Ishikawa (cell line): ENCODE data around the gene RIMS1.

Source experiments
- CEBPB ChIP-seq: IDR thresholded peaks from 2 replicates; pipeline ENCODE4 v1.6.1; 2012
- CREB1 ChIP-seq: IDR thresholded peaks from 2 replicates; pipeline ENCODE4 v1.6.1; 2012; ENCODE audit warnings: low read depth
- EGR1 ChIP-seq: IDR thresholded peaks from 2 replicates; pipeline ENCODE4 v1.6.1; 2012
- EP300 ChIP-seq: IDR thresholded peaks from 2 replicates; pipeline ENCODE4 v1.6.1; 2012; ENCODE audit warnings: borderline replicate concordance
- FOXM1 ChIP-seq: IDR thresholded peaks from 2 replicates; pipeline ENCODE4 v1.6.1; 2012; ENCODE audit warnings: low read depth, borderline replicate concordance
- NFIC ChIP-seq: IDR thresholded peaks from 2 replicates; pipeline ENCODE4 v1.6.1; 2012
- RAD21 ChIP-seq: IDR thresholded peaks from 2 replicates; pipeline ENCODE4 v1.6.1; 2012; ENCODE audit warnings: low read depth
- REST ChIP-seq: IDR thresholded peaks from 2 replicates; pipeline ENCODE4 v1.6.1; 2012; ENCODE audit warnings: low read depth, mild to moderate bottlenecking
- TAF1 ChIP-seq: IDR thresholded peaks from 2 replicates; pipeline ENCODE4 v1.6.1; 2012; ENCODE audit warnings: low read depth, mild to moderate bottlenecking
- TCF12 ChIP-seq: IDR thresholded peaks from 2 replicates; pipeline ENCODE4 v1.6.1; 2012; ENCODE audit warnings: low read depth
- TEAD4 ChIP-seq: IDR thresholded peaks from 2 replicates; pipeline ENCODE4 v1.6.1; 2012
- USF1 ChIP-seq: IDR thresholded peaks from 2 replicates; pipeline ENCODE4 v1.6.1; 2012
- YY1 ChIP-seq: IDR thresholded peaks from 2 replicates; pipeline ENCODE4 v1.6.1; 2012; ENCODE audit warnings: low read depth
- ZBTB7A ChIP-seq: IDR thresholded peaks from 2 replicates; pipeline ENCODE4 v1.6.1; 2012; ENCODE audit warnings: low read depth
- TF ChIP-seq, protein P1 (sequence below): IDR thresholded peaks from 2 replicates; pipeline ENCODE4 v1.6.1; 2012

Gene RIMS1

GRCh38 chr6:71886184-71887005, at the start of gene RIMS1:
TSS of gene RIMS1 (plus strand) at chr6:71886550. CDS start at chr6:71887024, 474 bp downstream.
- no peak for TF ChIP-seq ZBTB7A

- no peak for TF ChIP-seq EGR1
- no peak for TF ChIP-seq REST
- TF ChIP-seq ZBTB7A: no peak
- no peak for TF ChIP-seq CEBPB
- TF ChIP-seq TAF1: no peak
- TF ChIP-seq CREB1: no peak
- TF ChIP-seq USF1: no peak
- no peak for TF ChIP-seq NFIC
- TF ChIP-seq, protein P1, sequence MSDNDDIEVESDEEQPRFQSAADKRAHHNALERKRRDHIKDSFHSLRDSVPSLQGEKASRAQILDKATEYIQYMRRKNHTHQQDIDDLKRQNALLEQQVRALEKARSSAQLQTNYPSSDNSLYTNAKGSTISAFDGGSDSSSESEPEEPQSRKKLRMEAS: no peak
- no peak for TF ChIP-seq FOXM1
- TF ChIP-seq EP300: no peak
- TF ChIP-seq TCF12: no peak
Observed at GRCh38 chr6:71851214-71851613, 35.1 kb upstream of the RIMS1 start.

- TF ChIP-seq EGR1: no peak
- no peak for TF ChIP-seq TAF1
Observed at GRCh38 chr6:71852948-71853347, 33.4 kb upstream of the RIMS1 start.

DNA sequence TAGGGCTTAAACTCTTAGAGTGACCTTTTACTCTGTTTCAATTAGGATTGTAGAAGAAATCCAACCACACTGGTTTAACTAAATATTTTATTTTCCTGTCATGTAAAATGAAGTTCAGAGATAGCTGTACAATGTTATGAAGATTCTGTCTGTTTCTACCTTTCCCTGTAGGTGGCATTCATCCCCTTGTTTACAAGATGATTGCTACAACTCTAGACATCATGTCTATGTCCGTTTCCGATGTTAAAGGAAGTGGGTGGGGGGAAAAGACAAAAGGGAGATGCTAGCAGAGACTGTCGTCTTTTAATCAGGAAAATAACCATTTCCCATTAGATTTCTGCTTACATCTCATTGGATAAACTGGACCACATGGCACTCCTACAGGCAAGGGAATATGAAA, 30.9 kb upstream of the RIMS1 start:
- no peak for TF ChIP-seq TEAD4
- peak; percentile 14; the same call in 1 of the 2 replicates for TF ChIP-seq RAD21

- TF ChIP-seq, protein P1: no peak
- TF ChIP-seq EP300 (no peak), TAF1 (no peak), YY1 (no peak), ZBTB7A (no peak), RAD21 (no peak), EGR1 (no peak), TEAD4 (no peak), CEBPB (no peak), NFIC (no peak), TCF12 (no peak), CREB1 (no peak), USF1 (no peak), REST (no peak), FOXM1 (no peak)
Observed at GRCh38 chr6:71879016-71879415, 7.3 kb upstream of the RIMS1 start.

- TF ChIP-seq REST: peak; percentile 63
- no peak for TF ChIP-seq ZBTB7A
- no peak for TF ChIP-seq EGR1
- no peak for TF ChIP-seq TCF12
Observed at GRCh38 chr6:71887006-71887743, 825 bp downstream of the RIMS1 start.
